GM12878 (cell line): ENCODE results near the gene CDK7. TPM values are rescaled to one million over a fixed set of nuclear protein-coding genes. Genes with fewer than 3 reads are reported as not detected.

ENCODE experiments used
- ATAC-seq: fragments of 200-7000 bp; cut with Tn5 transposase; 3 replicates; pipeline ENCODE4 v1.9.1; 2020; ENCODE audit warnings: mild to moderate bottlenecking, moderate library complexity
- BruUV-seq: library from RNA; stranded (reverse); fragments of 400-500 nt; replicated peaks from 2 replicates; lab custom pipeline; 2021; lab: Mats Ljungman, UMichigan
- CTCF ChIA-PET: fragments of 300-600 bp; sonication (Branson Sonifier 250); formaldehyde crosslinking; extraction: SDS; loops from one replicate; lab custom pipeline; 2021; ENCODE audit warnings: inconsistent platforms; lab: Yijun Ruan, JAX
- POLR2A ChIA-PET: fragments of 350-600 bp; formaldehyde crosslinking; extraction: SDS; loops from one replicate; lab custom pipeline; 2021; ENCODE audit warnings: inconsistent platforms; lab: Charles Lee
- RAD21 ChIA-PET: fragments of 300-600 bp; sonication (Branson Sonifier 250); formaldehyde crosslinking; loops from one replicate; lab custom pipeline; 2023; ENCODE audit warnings: antibody characterized with exemption; ENCODE audit not compliant: unreplicated experiment; lab: Charles Lee
- SMC1A ChIA-PET: fragments of 300-600 bp; sonication (Branson Sonifier 250); formaldehyde crosslinking; loops from one replicate; lab custom pipeline; 2023; ENCODE audit not compliant: unreplicated experiment, uncharacterized antibody; lab: Charles Lee
- DNase-seq: peaks from one replicate; pipeline ENCODE4 v3.0.0-alpha.2; 2011; ENCODE audit warnings: low read depth, low spot score
- FAIRE-seq: peaks from 3 replicates; lab custom pipeline; 2011; peaks lifted over from hg19 to GRCh38; lab: Jason Lieb, UNC
- H2AFZ ChIP-seq: 2 replicates; pipeline ENCODE4 v1.6.0; 2011; ENCODE audit warnings: low read depth, low read length, control low read depth; ENCODE audit not compliant: control insufficient read depth
- H3K27ac ChIP-seq: 2 replicates; pipeline ENCODE4 v1.5.1; 2011; ENCODE audit warnings: control low read depth; ENCODE audit not compliant: control insufficient read depth, insufficient read depth
- H3K27me3 ChIP-seq, 2 experiments: replicated peaks in 1 of 2; 2 replicates each; pipeline versions ENCODE4 v1.6.0 to v1.6.1; 2011; ENCODE audit warnings: low read length in 1 of 2; ENCODE audit not compliant: control insufficient read depth in 2 of 2, insufficient read depth in 2 of 2
- H3K36me3 ChIP-seq, 2 experiments: 2 replicates each; pipeline ENCODE4 v1.5.1; 2011; ENCODE audit warnings: low read length in 1 of 2; ENCODE audit not compliant: control insufficient read depth in 2 of 2, insufficient read depth in 2 of 2
- H3K4me1 ChIP-seq: 2 replicates; pipeline ENCODE4 v1.6.1; 2011; ENCODE audit warnings: mild to moderate bottlenecking, low read length, moderate library complexity, mixed read lengths; ENCODE audit not compliant: control insufficient read depth, insufficient read depth
- H3K4me2 ChIP-seq: 2 replicates; pipeline ENCODE4 v1.6.0; 2011; ENCODE audit warnings: control low read depth; ENCODE audit not compliant: control insufficient read depth, insufficient read depth
- H3K4me3 ChIP-seq: fragments of 200-600 bp; sonication (generic); 2 replicates; pipeline ENCODE4 v1.5.1; 2016
- H3K79me2 ChIP-seq: 2 replicates; pipeline ENCODE4 v1.6.0; 2011; ENCODE audit warnings: low read length; ENCODE audit not compliant: control insufficient read depth, insufficient read depth
- H3K9ac ChIP-seq: 2 replicates; pipeline ENCODE4 v1.8.0; 2011; ENCODE audit warnings: low read length, control low read depth, mixed read lengths; ENCODE audit not compliant: control insufficient read depth, insufficient read depth
- H3K9me3 ChIP-seq: replicated peaks from 3 replicates; pipeline ENCODE4 v1.5.1; 2011; ENCODE audit warnings: mild to moderate bottlenecking, low read length; ENCODE audit not compliant: control insufficient read depth, insufficient read depth
- H4K20me1 ChIP-seq: 2 replicates; pipeline ENCODE4 v1.6.0; 2011; ENCODE audit not compliant: control insufficient read depth, insufficient read depth
- EED ChIP-seq: sonication (generic); IDR thresholded peaks from 2 replicates; pipeline ENCODE4 v1.6.1; 2016; ENCODE audit warnings: antibody characterized with exemption, low read depth
- EP300 ChIP-seq, 2 experiments: fragments of 150-350 bp in 1 of 2; IDR thresholded peaks; 2 replicates each; pipeline ENCODE4 v1.6.1; 2011 to 2012; ENCODE audit warnings: low read depth in 2 of 2, low read length in 2 of 2, borderline replicate concordance in 1 of 2, improper control_type of control experiment in 1 of 2, inconsistent platforms in 1 of 2; ENCODE audit not compliant: control insufficient read depth in 1 of 2
- EZH2 ChIP-seq: IDR thresholded peaks from 2 replicates; pipeline ENCODE4 v1.6.1; 2012; ENCODE audit warnings: low read depth, mild to moderate bottlenecking, control low read depth, inconsistent platforms, low read length, borderline replicate concordance; ENCODE audit not compliant: control insufficient read depth
- FOXK2 ChIP-seq: fragments of 450-650 bp; IDR thresholded peaks from 2 replicates; pipeline ENCODE4 v1.6.1; 2017; ENCODE audit warnings: mild to moderate bottlenecking, moderate library complexity
- GABPA ChIP-seq: IDR thresholded peaks from 2 replicates; pipeline ENCODE4 v1.6.1; 2014; ENCODE audit warnings: antibody characterized with exemption, low read depth, mild to moderate bottlenecking, inconsistent platforms
- HDAC6 ChIP-seq: fragments of 200-600 bp; sonication (generic); IDR thresholded peaks from one replicate; pipeline ENCODE4 v1.8.0; 2017; ENCODE audit warnings: antibody characterized with exemption; ENCODE audit not compliant: unreplicated experiment
- KDM1A ChIP-seq: fragments of 200-600 bp; sonication (generic); IDR thresholded peaks from 2 replicates; pipeline ENCODE4 v1.6.1; 2016; ENCODE audit warnings: borderline replicate concordance
- MEF2A ChIP-seq: IDR thresholded peaks from 2 replicates; pipeline ENCODE4 v1.6.1; 2011; ENCODE audit warnings: low read depth, mild to moderate bottlenecking, low read length, moderate library complexity; ENCODE audit not compliant: insufficient read depth
- MEF2B ChIP-seq: fragments of 450-650 bp; IDR thresholded peaks from 2 replicates; pipeline ENCODE4 v1.6.1; 2018; ENCODE audit warnings: mild to moderate bottlenecking, moderate library complexity; ENCODE audit not compliant: partially characterized antibody, poor library complexity, severe bottlenecking
- SIX5 ChIP-seq: IDR thresholded peaks from 2 replicates; pipeline ENCODE4 v1.6.1; 2011; ENCODE audit warnings: mild to moderate bottlenecking, low read depth, low read length, moderate library complexity; ENCODE audit not compliant: severe bottlenecking
- SREBF1 ChIP-seq: IDR thresholded peaks from 2 replicates; pipeline ENCODE4 v1.6.1; 2012; ENCODE audit warnings: mild to moderate bottlenecking, low read length
- WRNIP1 ChIP-seq: IDR thresholded peaks from 2 replicates; pipeline ENCODE4 v1.6.1; 2011; ENCODE audit warnings: low read depth, low read length, improper control_type of control experiment, borderline replicate concordance
- ZNF24 ChIP-seq: fragments of 450-650 bp; IDR thresholded peaks from 2 replicates; pipeline ENCODE4 v1.6.1; 2017; ENCODE audit warnings: antibody characterized with exemption, mild to moderate bottlenecking
- WGBS: methylation state at CpG from one replicate; pipeline ENCODE4 v1.1.6; 2016; ENCODE audit warnings: low lambda C conversion rate; ENCODE audit not compliant: insufficient replicate concordance, insufficient coverage; ENCODE audit errors: missing lambda C conversion rate; 5-methylcytosine and 5-hydroxymethylcytosine counted together
- in situ Hi-C: fragments of 300-500 bp; cut with MboI; formaldehyde crosslinking; loops from 9 replicates; pipeline ENCODE4 v1.14.3; 2018; ENCODE audit warnings: mixed read lengths
- intact Hi-C: fragments of 100-400 bp; cut with micrococcal nuclease; formaldehyde crosslinking; loops from one replicate; pipeline ENCODE4 v1.14.2; 2022; ENCODE audit not compliant: unreplicated experiment
- polyA plus RNA-seq, 11 experiments: library from polyadenylated mRNA; depleted of rRNA in 4 of 11; unstranded in 6 of 11; stranded (reverse) in 5 of 11; fragments of >200 nt; fragmentation: Nextera tagmentation in 4 of 11; fragmentation: Illumina TruSeq in 1 of 11; extraction: Ambion mirVana in 4 of 11; extraction: Trizol in 1 of 11; gene quantifications; 1 replicate in 1 of 11; 2 replicates in 10 of 11; pipeline versions ENCODE4 v1.2.1 to v1.2.3, GENCODE V29; 2011 to 2016; ENCODE audit warnings: inconsistent platforms in 2 of 11, missing spikeins in 2 of 11, low read depth in 1 of 11
- total RNA-seq, 4 experiments: library from RNA; depleted of rRNA in 3 of 4; stranded (reverse); fragments of >200 nt in 3 of 4; fragmentation: Illumina TruSeq in 1 of 4; extraction: Trizol in 1 of 4; gene quantifications; 2 replicates each; pipeline versions ENCODE4 v1.2.1 to v1.2.3, GENCODE V29; 2013 to 2021
- TF ChIP-seq, protein P1 (sequence below): fragments of 450-650 bp; IDR thresholded peaks from 2 replicates; pipeline ENCODE4 v1.6.1; 2016; ENCODE audit warnings: mild to moderate bottlenecking
- TF ChIP-seq, protein P2 (sequence below): IDR thresholded peaks from 2 replicates; pipeline ENCODE4 v1.6.1; 2012; ENCODE audit warnings: low read length, inconsistent platforms

The CDK7 gene
- total and polyA plus RNA-seq, 10 of the 15 experiments (the other 5 are each of a cell fraction or from before 2014, with no cell fraction given): 26.0 to 93.9 (median 43.0) TPM

DNA sequence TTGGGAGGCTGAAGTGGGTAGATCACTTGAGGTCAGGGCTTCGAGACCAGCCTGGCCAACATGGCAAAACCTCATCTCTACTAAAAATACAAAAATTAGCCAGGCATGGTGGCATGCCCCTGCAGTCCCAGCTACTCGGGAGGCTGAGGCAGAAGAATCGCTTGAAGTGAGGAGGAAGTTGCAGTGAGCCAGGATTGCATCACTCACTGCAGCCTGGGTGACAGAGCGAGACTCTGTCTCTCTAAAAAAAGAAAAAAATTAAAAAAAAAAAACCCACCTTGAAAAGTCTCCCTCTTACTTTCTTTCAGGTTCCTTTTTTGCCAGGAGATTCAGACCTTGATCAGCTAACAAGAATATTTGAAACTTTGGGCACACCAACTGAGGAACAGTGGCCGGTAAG is 34.2 kb downstream of the CDK7 start:
- Histone ChIP-seq H3K4me3 (no peak overlapping the region), H3K27ac (no peak overlapping the region), H3K27me3 (no peaks in the 10 kb centered on the region), H4K20me1 (no peaks in the 10 kb centered on the region), H3K79me2 (no peaks in the 10 kb centered on the region), H3K9ac (no peak overlapping the region), H3K4me2 (no peak overlapping the region), H3K4me1 (no peaks in the 10 kb centered on the region), H3K9me3 (no peaks in the 10 kb centered on the region)
- ChIA-PET POLR2A (no interaction called here), CTCF (no interaction called here), RAD21 (no interaction called here)
- intact Hi-C loops: loop anchor here (10.0 kb wide), 1 partner anchor 96 kb away; the partner anchor contains the start of genes AK6, RAD17 and TAF9
- ATAC-seq: no peak
- in situ Hi-C loops: no loop called here
- 65% methylated on average over 5 of the region's 5 CpGs for WGBS
- no peak for DNase-seq
- no TSS peak for BruUV-seq
- TF ChIP-seq KDM1A (no peak), SIX5 (no peak), ZNF24 (no peak), EP300 (IDR thresholded peaks at IDR 0.05; ENCODE audit: borderline replicate concordance in 1 of 2, control insufficient read depth in 1 of 2, low read depth in 2 of 2, low read length in 2 of 2) (no peak), MEF2A (no peak), EED (no peak), SREBF1 (no peak)
- TF ChIP-seq, all 136 proteins: peak for 0
- H2AFZ ChIP-seq: no peak overlapping the region
- H3K36me3 ChIP-seq: peaks cover 2 to 15% of the 10 kb centered on the region in 2 experiments
- FAIRE-seq: no peak
- SMC1A ChIA-PET: interaction anchor here (0.6 to 0.9 kb wide), 2 partner anchors 29 to 103 kb away, joined by 3 to 4 read pairs; no protein-coding TSS in a partner anchor

DNA sequence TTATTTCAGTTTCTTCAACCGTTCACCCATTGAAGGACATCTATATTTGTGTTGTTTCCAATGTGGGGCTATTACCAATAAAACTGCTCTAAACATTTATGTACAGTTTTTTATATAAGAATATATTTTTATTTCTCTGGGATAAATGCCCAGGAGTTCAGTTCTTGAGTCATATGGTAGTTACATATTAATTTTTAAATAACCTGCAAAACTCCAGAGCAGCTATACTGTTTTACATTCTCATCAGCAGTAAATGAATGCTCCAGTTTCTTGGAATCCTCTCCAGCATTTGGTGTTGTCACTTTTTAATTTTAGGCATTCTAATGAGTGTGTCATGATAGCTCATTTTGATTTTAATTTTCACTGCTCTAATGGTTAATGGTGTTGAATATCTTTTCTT is 36.2 kb downstream of the CDK7 start:
- no peaks in the 10 kb centered on the region for H3K9me3 ChIP-seq
- no peak overlapping the region for H3K27ac ChIP-seq
- intact Hi-C loops: loop anchor here (10.0 kb wide), 1 partner anchor 124 kb away; no protein-coding TSS in a partner anchor
- no peak overlapping the region for H3K9ac ChIP-seq
- ATAC-seq (no peak), DNase-seq (no peak), FAIRE-seq (no peak)
- BruUV-seq: no TSS peak
- ChIA-PET RAD21 (interaction anchor here (2.3 kb wide), 1 partner anchor 177 kb away, joined by 9 read pairs; the partner anchor contains the start of gene SLC30A5), CTCF (interaction anchor here (1.0 kb wide), 1 partner anchor 19 kb away, joined by 4 read pairs; no protein-coding TSS in a partner anchor), SMC1A (interaction anchor here (0.6 to 0.9 kb wide), 2 partner anchors 43 to 77 kb away, joined by 3 to 4 read pairs; no protein-coding TSS in a partner anchor), POLR2A (no interaction called here)
- H4K20me1 ChIP-seq: no peaks in the 10 kb centered on the region
- no peaks in the 10 kb centered on the region for H3K79me2 ChIP-seq
- H3K4me2 ChIP-seq: no peak overlapping the region
- H3K36me3 ChIP-seq: peaks cover 3 to 15% of the 10 kb centered on the region in 2 experiments
- in situ Hi-C loops: no loop called here
- no peak overlapping the region for H2AFZ ChIP-seq
- 95% methylated on average over 1 of the region's 1 CpG for WGBS
- H3K27me3 ChIP-seq: no peaks in the 10 kb centered on the region
- no peak overlapping the region for H3K4me3 ChIP-seq
- H3K4me1 ChIP-seq: no peaks in the 10 kb centered on the region
- TF ChIP-seq, protein P1, sequence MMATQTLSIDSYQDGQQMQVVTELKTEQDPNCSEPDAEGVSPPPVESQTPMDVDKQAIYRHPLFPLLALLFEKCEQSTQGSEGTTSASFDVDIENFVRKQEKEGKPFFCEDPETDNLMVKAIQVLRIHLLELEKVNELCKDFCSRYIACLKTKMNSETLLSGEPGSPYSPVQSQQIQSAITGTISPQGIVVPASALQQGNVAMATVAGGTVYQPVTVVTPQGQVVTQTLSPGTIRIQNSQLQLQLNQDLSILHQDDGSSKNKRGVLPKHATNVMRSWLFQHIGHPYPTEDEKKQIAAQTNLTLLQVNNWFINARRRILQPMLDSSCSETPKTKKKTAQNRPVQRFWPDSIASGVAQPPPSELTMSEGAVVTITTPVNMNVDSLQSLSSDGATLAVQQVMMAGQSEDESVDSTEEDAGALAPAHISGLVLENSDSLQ: no peak
- TF ChIP-seq, protein P2, sequence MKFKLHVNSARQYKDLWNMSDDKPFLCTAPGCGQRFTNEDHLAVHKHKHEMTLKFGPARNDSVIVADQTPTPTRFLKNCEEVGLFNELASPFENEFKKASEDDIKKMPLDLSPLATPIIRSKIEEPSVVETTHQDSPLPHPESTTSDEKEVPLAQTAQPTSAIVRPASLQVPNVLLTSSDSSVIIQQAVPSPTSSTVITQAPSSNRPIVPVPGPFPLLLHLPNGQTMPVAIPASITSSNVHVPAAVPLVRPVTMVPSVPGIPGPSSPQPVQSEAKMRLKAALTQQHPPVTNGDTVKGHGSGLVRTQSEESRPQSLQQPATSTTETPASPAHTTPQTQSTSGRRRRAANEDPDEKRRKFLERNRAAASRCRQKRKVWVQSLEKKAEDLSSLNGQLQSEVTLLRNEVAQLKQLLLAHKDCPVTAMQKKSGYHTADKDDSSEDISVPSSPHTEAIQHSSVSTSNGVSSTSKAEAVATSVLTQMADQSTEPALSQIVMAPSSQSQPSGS: no peak
- no peak for TF ChIP-seq HDAC6
- TF ChIP-seq EZH2: no peak
- no peak for TF ChIP-seq WRNIP1
- TF ChIP-seq MEF2B: no peak
- TF ChIP-seq GABPA: no peak
- TF ChIP-seq FOXK2: no peak
